ENCODE data around the gene FNDC3A.

DNA sequence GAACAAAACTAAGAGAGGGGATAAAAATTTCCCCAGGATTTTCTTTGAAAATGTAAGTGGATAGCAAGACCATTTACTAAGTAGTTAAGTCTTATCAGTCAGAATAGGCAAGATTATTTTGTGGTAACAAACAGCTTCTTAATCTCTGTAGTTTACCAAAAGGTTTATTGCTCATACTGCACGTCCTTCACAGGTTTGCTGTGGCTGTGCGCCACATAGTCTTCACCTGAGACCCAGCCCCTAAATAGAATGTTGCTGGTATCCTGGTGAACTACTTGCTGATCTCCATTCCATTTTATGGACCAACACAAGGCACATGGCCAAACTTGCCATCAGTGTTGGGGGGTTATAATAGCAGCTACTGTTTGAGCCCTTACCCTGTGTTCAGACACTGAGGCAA lies 44.6 kb downstream of the FNDC3A start:
- TF ChIP-seq, protein P1, sequence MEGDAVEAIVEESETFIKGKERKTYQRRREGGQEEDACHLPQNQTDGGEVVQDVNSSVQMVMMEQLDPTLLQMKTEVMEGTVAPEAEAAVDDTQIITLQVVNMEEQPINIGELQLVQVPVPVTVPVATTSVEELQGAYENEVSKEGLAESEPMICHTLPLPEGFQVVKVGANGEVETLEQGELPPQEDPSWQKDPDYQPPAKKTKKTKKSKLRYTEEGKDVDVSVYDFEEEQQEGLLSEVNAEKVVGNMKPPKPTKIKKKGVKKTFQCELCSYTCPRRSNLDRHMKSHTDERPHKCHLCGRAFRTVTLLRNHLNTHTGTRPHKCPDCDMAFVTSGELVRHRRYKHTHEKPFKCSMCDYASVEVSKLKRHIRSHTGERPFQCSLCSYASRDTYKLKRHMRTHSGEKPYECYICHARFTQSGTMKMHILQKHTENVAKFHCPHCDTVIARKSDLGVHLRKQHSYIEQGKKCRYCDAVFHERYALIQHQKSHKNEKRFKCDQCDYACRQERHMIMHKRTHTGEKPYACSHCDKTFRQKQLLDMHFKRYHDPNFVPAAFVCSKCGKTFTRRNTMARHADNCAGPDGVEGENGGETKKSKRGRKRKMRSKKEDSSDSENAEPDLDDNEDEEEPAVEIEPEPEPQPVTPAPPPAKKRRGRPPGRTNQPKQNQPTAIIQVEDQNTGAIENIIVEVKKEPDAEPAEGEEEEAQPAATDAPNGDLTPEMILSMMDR (IDR thresholded peaks at IDR 0.05): no peak
- TF ChIP-seq EP300 (IDR thresholded peaks at IDR 0.05): no peak

Data from esophagus muscularis mucosa (tissue), 3 donors.